Esophagus squamous epithelium (tissue), 5 donors: ENCODE results near the gene ORM1. TPM values are rescaled to one million over a fixed set of nuclear protein-coding genes. Genes with fewer than 3 reads are reported as not detected.

Experiments used
- DNase-seq: peaks from one replicate; lab custom pipeline; 2025; lab: John Stamatoyannopoulos, UW
- H3K27ac ChIP-seq, 4 donors: fragments of 200-600 bp; sonication (generic); one replicate each; pipeline ENCODE4 v1.5.1; 2016 to 2019; ENCODE audit warnings: mild to moderate bottlenecking in 1 of 4
- H3K27me3 ChIP-seq, 4 donors: fragments of 200-600 bp; sonication (generic); 1 replicate in 3 of 4; 2 replicates in 1 of 4; pipeline versions ENCODE4 v1.5.1 to v1.6.0; 2017 to 2021; ENCODE audit warnings: antibody characterized with exemption in 1 of 4
- H3K36me3 ChIP-seq, 3 donors: fragments of 200-600 bp; sonication (generic); one replicate each; pipeline ENCODE4 v1.5.1; 2016 to 2019
- H3K4me1 ChIP-seq, 3 donors: fragments of 200-600 bp; sonication (generic); one replicate each; pipeline ENCODE4 v1.5.1; 2017 to 2019
- H3K4me3 ChIP-seq, 4 donors: fragments of 200-600 bp; sonication (generic); 1 replicate in 3 of 4; 2 replicates in 1 of 4; pipeline ENCODE4 v1.5.1; 2016 to 2019; ENCODE audit warnings: mild to moderate bottlenecking in 2 of 4, moderate library complexity in 1 of 4
- H3K9me3 ChIP-seq, 3 donors: fragments of 200-600 bp; sonication (generic); one replicate each; pipeline ENCODE4 v1.5.1; 2016 to 2019
- CTCF ChIP-seq, 6 experiments: fragments of 450-650 bp in 4 of 6; fragments of 200-600 bp in 2 of 6; sonication (generic) in 2 of 6; IDR thresholded peaks; one replicate each; pipeline ENCODE4 v1.5.1; 2016 to 2019; ENCODE audit warnings: antibody characterized with exemption in 6 of 6, mild to moderate bottlenecking in 4 of 6, moderate library complexity in 4 of 6
- POLR2A ChIP-seq, 4 donors: fragments of 450-650 bp; IDR thresholded peaks; one replicate each; pipeline ENCODE4 v1.6.1; 2017; ENCODE audit warnings: antibody characterized with exemption in 4 of 4, mild to moderate bottlenecking in 4 of 4, moderate library complexity in 3 of 4
- WGBS, 2 donors: methylation state at CpG; one replicate each; pipeline ENCODE4 v1.1.5; 2018; 5-methylcytosine and 5-hydroxymethylcytosine counted together
- intact Hi-C: fragments of 100-400 bp; cut with DNase I; formaldehyde crosslinking; loops from one replicate; pipeline ENCODE4 v1.15.0; 2022
- total RNA-seq, 4 donors: library from RNA; depleted of rRNA; stranded (reverse); fragments of >200 nt; gene quantifications; one replicate each; pipeline ENCODE4 v1.1.0, GENCODE V29; 2016
- donor health status: DM: yes; HTN: yes; CAD: no.

The ORM1 gene
- total RNA-seq, 4 donors from 2014 or later: 0.41 TPM; not detected in 3

DNA sequence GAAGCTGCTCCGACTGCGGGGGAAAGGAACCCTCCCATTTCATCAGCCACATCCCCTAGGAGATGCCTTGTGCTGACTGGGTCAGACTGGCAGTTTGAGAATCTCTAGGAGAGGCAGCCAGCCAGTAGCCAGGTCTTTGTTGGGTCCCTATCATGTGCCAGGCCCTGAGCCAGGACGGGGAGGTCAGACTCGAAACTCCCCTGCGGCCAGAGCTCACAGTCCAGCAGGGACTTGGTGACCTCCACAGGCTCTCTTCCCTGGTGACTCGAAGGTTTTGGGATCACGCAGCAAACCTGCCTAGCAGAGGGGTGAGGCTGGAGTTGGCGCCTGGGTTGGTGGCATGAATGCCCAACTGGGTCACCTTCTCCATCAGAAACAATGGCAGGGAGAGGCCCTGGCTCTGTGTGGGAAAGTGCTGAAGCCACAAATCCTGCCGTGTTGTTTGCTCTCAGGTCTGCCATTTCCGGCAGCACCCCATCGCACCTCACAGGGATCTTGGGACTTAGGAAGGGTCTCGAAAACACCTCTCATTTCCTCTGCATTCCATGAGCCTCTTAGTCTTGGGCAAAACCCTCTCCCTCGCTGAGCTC lies 14.4 kb upstream of the ORM1 start:
- no peak for DNase-seq
- Histone ChIP-seq H3K36me3 (peaks cover 0 to 36% (median 0%) of the 10 kb centered on the region in 3 donors), H3K27ac (no peak overlapping the region), H3K4me3 (no peak overlapping the region), H3K9me3 (no peaks in the 10 kb centered on the region), H3K27me3 (no peaks in the 10 kb centered on the region), H3K4me1 (peaks cover 0 to 7% (median 0%) of the 10 kb centered on the region in 3 donors)
- 82 to 91% methylated on average over 4 to 8 of the region's 13 CpGs for WGBS, 2 donors
- TF ChIP-seq CTCF (IDR thresholded peaks at IDR 0.05) (no peak), POLR2A (IDR thresholded peaks at IDR 0.05) (no peak)
- intact Hi-C loops: no loop called here

DNA sequence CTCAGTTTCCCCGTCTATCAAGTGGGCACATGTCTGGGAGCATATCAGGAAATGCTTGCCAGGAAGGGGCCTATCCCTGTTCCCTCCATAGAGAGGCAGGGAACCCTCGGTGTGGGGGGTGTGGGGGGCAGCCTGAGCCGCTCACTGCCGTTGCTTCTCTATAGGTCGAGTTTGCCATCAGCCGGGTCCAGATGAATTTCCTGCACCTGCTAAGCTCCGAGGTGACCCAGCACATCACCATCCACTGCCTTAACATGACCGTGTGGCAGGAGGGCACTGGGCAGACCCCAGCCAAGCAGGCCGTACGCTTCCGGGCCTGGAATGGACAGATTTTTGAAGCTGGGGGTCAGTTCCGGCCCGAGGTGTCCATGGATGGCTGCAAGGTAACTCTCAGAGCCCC lies 13.8 kb upstream of the ORM1 start:
- Histone ChIP-seq H3K36me3 (peaks cover 0 to 36% (median 0%) of the 10 kb centered on the region in 3 donors), H3K4me3 (no peak overlapping the region), H3K27me3 (no peaks in the 10 kb centered on the region), H3K27ac (no peak overlapping the region), H3K4me1 (peaks cover 0 to 7% (median 0%) of the 10 kb centered on the region in 3 donors), H3K9me3 (no peaks in the 10 kb centered on the region)
- 67 to 70% methylated on average over 2 to 5 of the region's 13 CpGs for WGBS, 2 donors
- no peak for TF ChIP-seq POLR2A (IDR thresholded peaks at IDR 0.05)
- TF ChIP-seq CTCF (IDR thresholded peaks at IDR 0.05): no peak
- intact Hi-C loops: no loop called here
- DNase-seq: no peak

DNA sequence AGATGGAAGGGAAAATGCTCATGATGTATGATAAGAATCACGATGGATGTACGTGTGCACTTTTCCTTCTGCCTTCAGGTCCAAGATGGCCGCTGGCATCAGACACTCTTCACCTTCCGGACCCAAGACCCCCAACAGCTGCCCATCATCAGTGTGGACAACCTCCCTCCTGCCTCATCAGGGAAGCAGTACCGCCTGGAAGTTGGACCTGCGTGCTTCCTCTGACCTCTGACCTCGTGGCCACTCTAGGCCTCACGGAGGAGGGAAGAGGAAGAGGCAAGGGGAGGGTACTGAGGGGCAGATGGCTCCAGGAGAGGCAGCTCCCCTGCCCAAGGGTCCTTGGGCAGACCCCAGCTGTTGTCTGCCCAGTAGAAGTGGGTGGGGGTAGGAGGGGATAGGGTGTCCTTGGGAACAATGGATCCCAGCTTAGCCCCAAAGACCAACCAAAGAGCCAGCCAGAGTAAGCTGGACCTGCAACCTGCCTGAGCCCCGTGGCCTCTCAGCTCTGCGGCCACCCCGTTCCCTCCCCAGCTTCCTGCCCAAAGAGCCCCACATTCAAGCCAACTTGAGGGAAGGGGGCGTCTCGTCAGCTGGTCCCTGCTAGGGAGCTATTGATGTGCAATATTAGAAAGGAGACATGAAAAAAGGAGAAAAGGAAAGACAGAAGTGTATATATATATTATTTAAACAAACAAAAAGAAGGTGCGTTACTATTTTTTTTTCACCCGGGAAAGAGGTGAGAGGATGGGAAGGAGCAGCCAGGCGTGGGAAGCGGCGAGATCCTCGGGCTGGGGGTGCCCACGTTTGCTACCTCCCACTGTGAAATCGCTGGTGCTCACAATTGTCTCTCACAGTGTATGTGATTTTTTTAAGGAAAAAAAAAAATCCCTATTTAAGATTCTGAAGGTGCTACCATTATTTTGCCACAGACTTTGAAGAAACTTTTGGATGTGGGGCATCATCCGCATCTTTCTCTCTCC lies 12.1 kb upstream of the ORM1 start:
- DNase-seq: no peak
- Histone ChIP-seq H3K27ac (no peak overlapping the region), H3K9me3 (no peaks in the 10 kb centered on the region), H3K36me3 (peaks cover 0 to 36% (median 0%) of the 10 kb centered on the region in 3 donors), H3K4me1 (peaks cover 0 to 3% (median 0%) of the 10 kb centered on the region in 3 donors), H3K27me3 (no peaks in the 10 kb centered on the region), H3K4me3 (no peak overlapping the region)
- no peak for TF ChIP-seq POLR2A (IDR thresholded peaks at IDR 0.05)
- TF ChIP-seq CTCF (IDR thresholded peaks at IDR 0.05): no peak
- intact Hi-C loops: no loop called here
- WGBS, 2 donors: 83 to 87% methylated on average over 19 to 21 of the region's 22 CpGs

DNA sequence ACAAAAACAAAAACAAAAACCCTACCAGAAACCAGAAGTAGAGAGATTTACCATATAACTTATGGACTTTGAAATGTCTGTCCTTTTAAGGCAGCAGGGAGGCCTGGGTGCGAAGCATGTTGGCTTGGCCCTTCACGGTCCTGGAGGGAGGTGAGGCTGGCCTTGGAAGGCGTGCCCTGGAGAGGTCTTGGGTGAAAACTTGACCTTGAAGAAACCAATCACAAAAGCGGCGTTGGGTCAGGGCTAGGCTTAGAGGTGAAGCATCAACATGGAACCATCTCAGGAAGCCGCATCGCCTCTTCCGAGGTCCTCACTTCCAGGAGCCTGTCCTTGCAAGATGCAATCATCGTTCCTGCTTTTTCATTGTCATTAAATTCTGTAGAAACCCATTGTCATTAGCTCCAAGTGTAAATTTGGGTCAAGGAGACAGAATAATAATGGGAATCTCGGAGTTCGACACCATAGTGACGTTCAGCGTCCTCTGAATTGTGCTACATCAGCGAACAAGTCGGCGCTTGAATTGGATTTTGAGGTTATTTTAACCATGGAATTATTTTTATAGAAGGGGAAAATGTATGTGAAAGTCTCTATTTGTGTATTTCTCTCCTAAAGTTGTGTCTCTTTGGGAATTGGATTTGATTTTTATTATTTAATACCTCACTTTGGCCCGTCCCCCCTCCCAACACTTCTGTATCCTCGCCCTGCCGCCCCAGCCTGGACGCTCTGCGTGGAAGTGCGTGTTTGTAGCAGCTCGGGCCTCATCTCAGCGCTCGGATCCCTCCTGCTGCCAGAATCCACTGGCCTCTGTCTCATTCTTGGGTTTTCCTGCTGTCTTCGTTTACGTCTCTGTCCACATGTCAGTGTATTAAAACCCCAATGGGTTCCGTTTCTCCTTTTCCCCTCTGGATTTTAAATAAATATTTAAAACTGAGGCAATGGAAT lies 11.1 kb upstream of the ORM1 start:
- DNase-seq: no peak
- WGBS, 2 donors: 91 to 92% methylated on average over 27 to 28 of the region's 28 CpGs
- no peaks in the 10 kb centered on the region for H3K9me3 ChIP-seq
- intact Hi-C loops: no loop called here
- TF ChIP-seq POLR2A (IDR thresholded peaks at IDR 0.05): no peak
- no peak for TF ChIP-seq CTCF (IDR thresholded peaks at IDR 0.05)
- H3K27ac ChIP-seq: no peak overlapping the region
- peaks cover 0 to 4% (median 0%) of the 10 kb centered on the region in 3 donors for H3K4me1 ChIP-seq
- H3K4me3 ChIP-seq: no peak overlapping the region
- peaks cover 0 to 33% (median 0%) of the 10 kb centered on the region in 3 donors for H3K36me3 ChIP-seq
- no peaks in the 10 kb centered on the region for H3K27me3 ChIP-seq
